Hematopoietic multipotent progenitor cell treated with erythropoietin and hydrocortisone succinate and interleukin-3 and kit ligand, for 6 days (in vitro differentiated cells): ENCODE measurements around the gene RAD52.

Experiments used
- DNase-seq: peaks from one replicate; pipeline ENCODE4 v3.0.0-alpha.2; 2015

The RAD52 gene

GRCh38 chr12:865614-866013 lies 83.9 kb downstream of the RAD52 start:
- no peak for DNase-seq

DNA sequence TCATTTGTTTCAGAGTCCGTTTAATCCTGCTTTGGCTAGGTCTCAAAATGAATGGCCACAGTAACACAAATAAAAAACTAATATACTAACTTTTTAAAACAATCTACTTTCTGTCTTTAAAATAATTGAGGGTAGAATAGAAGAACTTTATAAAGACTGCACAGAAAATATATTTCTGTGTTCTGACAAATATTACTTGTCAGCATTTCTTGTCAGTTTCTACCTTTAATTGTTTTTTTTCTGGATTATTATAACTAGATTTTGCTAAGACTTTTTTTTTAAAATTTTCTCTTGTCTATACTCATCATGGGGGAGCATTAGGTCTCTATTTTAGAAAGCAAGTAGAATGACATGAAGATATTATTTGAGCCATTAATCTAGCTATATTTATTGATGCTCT lies 86.2 kb downstream of the RAD52 start:
- DNase-seq: no peak

- no peak for DNase-seq
Observed at GRCh38 chr12:862303-862911, 87.1 kb downstream of the RAD52 start.
